ENCODE measurements around the gene ATF7IP2. TPM values are rescaled to one million over a fixed set of nuclear protein-coding genes. Genes with fewer than 3 reads are reported as not detected.
"Not testable (repeated sequence)": the region's sequence is repeated elsewhere in the genome, so short reads cannot be mapped to it uniquely, and the experiment has no call there.

ATF7IP2 gene
- total and polyA plus RNA-seq, 4 donors = 4.9 to 21.2 (median 12.5) TPM

DNA sequence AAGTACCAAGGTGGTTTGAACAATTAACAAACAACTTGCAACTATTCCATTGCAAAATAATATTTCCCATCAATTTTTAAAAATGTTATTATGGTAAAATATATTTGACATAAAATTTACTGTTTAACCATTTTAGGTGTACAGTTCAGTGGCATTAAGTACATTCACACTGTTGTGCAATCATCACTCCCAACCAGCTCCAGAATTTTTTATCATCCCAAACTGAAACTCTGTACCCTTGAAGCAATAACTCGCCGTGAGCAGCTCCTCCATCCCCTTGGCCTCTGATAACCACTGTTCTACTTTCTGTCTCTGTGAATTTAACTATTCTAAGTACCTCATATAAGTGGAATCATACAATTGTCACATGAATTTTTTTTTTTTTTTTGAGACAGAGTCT is 33.6 kb upstream of the ATF7IP2 start:
- DNase-seq (no peak), ATAC-seq (ENCODE audit: low FRiP score) (no peak)
- Histone ChIP-seq H3K4me1 (ENCODE audit: control insufficient read depth in 1 of 2, insufficient read depth in 2 of 2, low read length in 2 of 2) (no peaks in the 10 kb centered on the region), H3K27ac (ENCODE audit: low read depth in 1 of 2, low read length in 2 of 2) (no peak overlapping the region), H3K27me3 (ENCODE audit: control insufficient read depth in 1 of 2, insufficient read depth in 2 of 2, low read length in 1 of 2) (peaks cover 0 to 2% of the 10 kb centered on the region in 2 donors), H3K9me3 (ENCODE audit: control insufficient read depth, low read length) (peaks cover 2% of the 10 kb centered on the region), H3K4me3 (ENCODE audit: low read length in 2 of 2) (no peak overlapping the region), H3K36me3 (ENCODE audit: control insufficient read depth in 1 of 2, insufficient read depth in 2 of 2, low read length in 1 of 2) (no peaks in the 10 kb centered on the region)
- 80 to 83% methylated on average over 2 of the region's 2 CpGs for WGBS, 2 donors
- intact Hi-C loops (cut with DNase I) = no loop called here

GRCh38 chr16:10355589-10355988 is 30.3 kb upstream of the ATF7IP2 start:
- no peak for ATAC-seq (ENCODE audit: low FRiP score)
- 95 to 96% methylated on average over 23 of the region's 23 CpGs for WGBS, 2 donors
- no peaks in the 10 kb centered on the region for H3K36me3 ChIP-seq (ENCODE audit: control insufficient read depth in 1 of 2, insufficient read depth in 2 of 2, low read length in 1 of 2)
- H3K27ac ChIP-seq (ENCODE audit: low read depth in 1 of 2, low read length in 2 of 2) = no peak overlapping the region
- peaks cover 2% of the 10 kb centered on the region for H3K9me3 ChIP-seq (ENCODE audit: control insufficient read depth, low read length)
- no peak for DNase-seq
- intact Hi-C loops (cut with DNase I) = no loop called here
- no peaks in the 10 kb centered on the region for H3K4me1 ChIP-seq (ENCODE audit: control insufficient read depth in 1 of 2, insufficient read depth in 2 of 2, low read length in 2 of 2)
- H3K27me3 ChIP-seq (ENCODE audit: control insufficient read depth in 1 of 2, insufficient read depth in 2 of 2, low read length in 1 of 2) = peaks cover 0 to 2% of the 10 kb centered on the region in 2 donors
- H3K4me3 ChIP-seq (ENCODE audit: low read length in 2 of 2) = no peak overlapping the region

DNA sequence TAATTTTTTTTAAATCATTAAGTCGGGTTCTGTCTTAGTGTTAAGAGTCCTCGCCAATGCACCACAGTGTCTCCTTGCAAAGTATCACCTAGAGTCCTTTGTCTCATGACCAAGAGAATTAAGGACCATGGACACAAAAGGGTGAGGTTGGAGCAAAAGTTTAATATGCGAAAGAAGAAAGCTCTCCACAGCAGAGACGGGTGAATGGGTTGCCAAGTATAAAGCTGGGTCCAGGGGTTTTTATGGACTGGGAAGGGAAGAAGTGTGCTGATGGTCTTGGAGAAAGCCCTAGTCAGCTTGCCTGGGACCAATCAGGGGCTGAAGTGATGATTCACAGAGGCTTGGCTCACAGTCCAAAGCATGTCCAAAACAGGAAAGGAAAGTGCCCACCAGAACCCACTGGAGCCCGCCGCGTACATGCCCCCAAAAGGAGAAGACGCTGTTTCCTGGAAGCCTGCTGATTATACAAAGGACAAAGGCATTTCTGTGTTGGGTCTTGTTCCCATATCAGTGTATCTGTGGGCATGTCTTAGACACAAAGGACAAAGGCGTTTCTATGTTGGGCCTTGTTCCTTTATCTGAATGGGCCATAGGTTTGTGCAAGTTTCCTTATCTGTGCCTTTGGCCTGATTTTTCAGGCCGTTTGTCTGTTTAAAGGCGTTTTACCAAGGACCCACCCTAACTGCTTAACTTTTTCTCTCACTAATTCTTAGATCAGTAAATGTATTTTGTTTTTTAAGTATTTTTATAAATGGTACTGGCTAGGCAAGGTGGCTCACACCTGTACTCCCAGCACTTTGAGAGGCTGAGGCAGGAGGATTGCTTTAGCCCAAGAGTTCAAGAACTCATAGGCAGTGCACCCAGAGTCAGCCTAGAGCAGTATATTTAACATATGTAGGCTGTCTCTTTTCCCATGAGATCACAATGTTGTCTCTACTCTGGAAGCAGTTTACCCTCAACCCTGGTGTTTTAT is 28.7 kb upstream of the ATF7IP2 start:
- Histone ChIP-seq H3K9me3 (ENCODE audit: control insufficient read depth, low read length) (peaks cover 2% of the 10 kb centered on the region), H3K4me3 (ENCODE audit: low read length in 2 of 2) (no peak overlapping the region), H3K27me3 (ENCODE audit: control insufficient read depth in 1 of 2, insufficient read depth in 2 of 2, low read length in 1 of 2) (peaks cover 0 to 2% of the 10 kb centered on the region in 2 donors), H3K27ac (ENCODE audit: low read depth in 1 of 2, low read length in 2 of 2) (no peak overlapping the region), H3K4me1 (ENCODE audit: control insufficient read depth in 1 of 2, insufficient read depth in 2 of 2, low read length in 2 of 2) (no peaks in the 10 kb centered on the region), H3K36me3 (ENCODE audit: control insufficient read depth in 1 of 2, insufficient read depth in 2 of 2, low read length in 1 of 2) (no peaks in the 10 kb centered on the region)
- no peak for ATAC-seq (ENCODE audit: low FRiP score)
- intact Hi-C loops (cut with DNase I) = no loop called here
- DNase-seq = no peak
- 83 to 87% methylated on average over 11 of the region's 11 CpGs for WGBS, 2 donors

DNA sequence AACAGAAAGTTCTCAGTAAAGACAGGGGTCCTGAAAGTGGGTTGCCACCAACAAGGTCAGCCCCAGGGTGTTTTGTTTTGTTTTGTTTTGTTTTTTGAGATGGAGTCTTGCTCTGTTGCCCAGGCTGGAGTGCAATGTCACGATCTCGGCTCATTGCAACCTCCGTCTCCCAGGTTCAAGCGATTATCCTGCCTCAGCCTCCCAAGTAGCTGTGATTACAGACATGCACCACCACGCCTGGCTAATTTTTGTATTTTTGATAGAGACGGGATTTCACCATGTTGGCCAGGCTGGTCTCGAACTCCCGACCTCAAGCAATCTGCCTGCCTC is 24.1 kb upstream of the ATF7IP2 start:
- H3K4me3 ChIP-seq (ENCODE audit: low read length in 2 of 2); H3K27me3 ChIP-seq (ENCODE audit: control insufficient read depth in 1 of 2, insufficient read depth in 2 of 2, low read length in 1 of 2); H3K9me3 ChIP-seq (ENCODE audit: control insufficient read depth, low read length); H3K27ac ChIP-seq (ENCODE audit: low read depth in 1 of 2, low read length in 2 of 2); ATAC-seq (ENCODE audit: low FRiP score); intact Hi-C loops (cut with DNase I); DNase-seq; H3K4me1 ChIP-seq (ENCODE audit: control insufficient read depth in 1 of 2, insufficient read depth in 2 of 2, low read length in 2 of 2); H3K36me3 ChIP-seq (ENCODE audit: control insufficient read depth in 1 of 2, insufficient read depth in 2 of 2, low read length in 1 of 2): not testable (repeated sequence)
- 95 to 96% methylated on average over 8 of the region's 8 CpGs for WGBS, 2 donors

DNA sequence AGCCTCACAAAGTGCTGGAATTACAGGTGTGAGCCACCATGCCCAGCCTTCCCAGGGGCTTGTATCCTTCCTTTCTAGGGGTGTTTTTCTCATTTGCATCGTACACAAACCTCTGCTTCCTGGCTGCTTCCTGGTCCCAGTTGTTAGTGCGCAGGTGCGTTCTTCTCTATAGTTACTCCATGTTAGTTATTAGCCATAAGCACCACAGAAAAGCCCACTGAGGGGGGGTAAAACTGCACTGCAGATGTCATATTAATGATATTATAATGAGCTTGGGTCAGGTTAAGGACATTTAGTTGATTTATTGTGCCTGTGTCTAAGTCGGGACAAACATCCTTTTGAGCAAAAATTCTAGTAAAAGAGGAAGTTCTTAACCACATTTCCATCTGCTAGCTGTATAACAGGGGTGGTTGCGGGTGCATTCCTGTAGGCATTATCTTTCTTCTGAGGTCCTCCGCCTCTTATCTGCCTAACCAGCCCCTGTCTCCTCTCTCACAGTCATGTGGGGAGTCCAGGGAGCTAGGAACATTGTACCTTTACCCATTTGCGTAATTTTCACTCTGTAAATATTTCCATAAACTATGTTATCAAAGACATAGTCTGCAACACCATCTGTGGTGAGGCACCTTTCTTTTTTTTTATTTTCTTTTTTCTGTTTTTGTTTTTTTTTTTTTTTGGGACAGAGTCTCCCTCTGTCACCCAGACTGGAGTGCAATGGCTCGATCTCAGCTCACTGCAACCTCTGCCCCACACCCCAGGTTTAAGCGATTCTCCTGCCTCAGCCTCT is 23.6 kb upstream of the ATF7IP2 start:
- H3K27ac ChIP-seq (ENCODE audit: low read depth in 1 of 2, low read length in 2 of 2) = no peak overlapping the region
- H3K9me3 ChIP-seq (ENCODE audit: control insufficient read depth, low read length) = no peaks in the 10 kb centered on the region
- H3K27me3 ChIP-seq (ENCODE audit: control insufficient read depth in 1 of 2, insufficient read depth in 2 of 2, low read length in 1 of 2) = no peaks in the 10 kb centered on the region
- intact Hi-C loops (cut with DNase I) = no loop called here
- ATAC-seq (ENCODE audit: low FRiP score) (no peak), DNase-seq (no peak)
- H3K4me1 ChIP-seq (ENCODE audit: control insufficient read depth in 1 of 2, insufficient read depth in 2 of 2, low read length in 2 of 2) = no peaks in the 10 kb centered on the region
- H3K36me3 ChIP-seq (ENCODE audit: control insufficient read depth in 1 of 2, insufficient read depth in 2 of 2, low read length in 1 of 2) = no peaks in the 10 kb centered on the region
- no peak overlapping the region for H3K4me3 ChIP-seq (ENCODE audit: low read length in 2 of 2)
- WGBS, 2 donors = 73 to 77% methylated on average over 9 of the region's 9 CpGs

DNA sequence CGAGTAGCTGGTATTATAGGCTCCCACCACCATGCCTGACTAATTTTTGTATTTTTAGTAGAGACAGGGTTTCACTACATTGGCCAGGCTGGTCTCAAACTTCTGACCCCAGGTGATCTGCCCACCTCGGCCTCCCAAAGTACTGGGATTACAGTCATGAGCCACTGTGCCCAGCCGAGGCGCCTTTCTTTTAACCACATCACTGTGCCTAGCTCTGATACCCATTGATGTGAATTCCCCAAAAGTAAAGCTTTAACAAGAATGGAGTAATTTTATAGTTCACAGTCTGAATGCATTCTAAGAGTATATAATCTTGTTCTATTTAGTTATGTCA is 23.0 kb upstream of the ATF7IP2 start:
- DNase-seq; ATAC-seq (ENCODE audit: low FRiP score); H3K27me3 ChIP-seq (ENCODE audit: control insufficient read depth in 1 of 2, insufficient read depth in 2 of 2, low read length in 1 of 2); H3K36me3 ChIP-seq (ENCODE audit: control insufficient read depth in 1 of 2, insufficient read depth in 2 of 2, low read length in 1 of 2); H3K27ac ChIP-seq (ENCODE audit: low read depth in 1 of 2, low read length in 2 of 2); H3K4me3 ChIP-seq (ENCODE audit: low read length in 2 of 2); H3K4me1 ChIP-seq (ENCODE audit: control insufficient read depth in 1 of 2, insufficient read depth in 2 of 2, low read length in 2 of 2); intact Hi-C loops (cut with DNase I); H3K9me3 ChIP-seq (ENCODE audit: control insufficient read depth, low read length): not testable (repeated sequence)
- 85 to 89% methylated on average over 4 of the region's 4 CpGs for WGBS, 2 donors

DNA sequence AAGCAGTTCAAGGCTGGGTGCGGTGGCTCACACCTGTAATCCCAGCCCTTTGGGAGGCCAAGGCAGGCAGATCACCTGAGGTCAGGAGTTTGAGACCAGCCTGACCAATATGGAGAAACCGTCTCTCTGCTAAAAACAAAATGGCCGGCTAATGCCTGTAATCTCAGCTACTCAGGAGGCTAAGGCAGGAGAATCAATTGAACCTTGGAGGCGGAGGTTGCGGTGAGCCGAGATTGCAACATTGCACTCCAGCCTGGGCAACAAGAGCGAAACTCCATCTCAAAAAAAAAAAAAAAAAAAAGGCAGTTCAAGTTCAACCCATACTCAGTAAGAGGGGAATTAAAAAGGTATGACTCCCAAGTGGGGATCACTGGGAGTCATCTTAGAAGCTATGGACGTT is 19.2 kb upstream of the ATF7IP2 start:
- H3K27me3 ChIP-seq (ENCODE audit: control insufficient read depth in 1 of 2, insufficient read depth in 2 of 2, low read length in 1 of 2); DNase-seq; H3K9me3 ChIP-seq (ENCODE audit: control insufficient read depth, low read length); intact Hi-C loops (cut with DNase I); ATAC-seq (ENCODE audit: low FRiP score); H3K36me3 ChIP-seq (ENCODE audit: control insufficient read depth in 1 of 2, insufficient read depth in 2 of 2, low read length in 1 of 2); H3K4me1 ChIP-seq (ENCODE audit: control insufficient read depth in 1 of 2, insufficient read depth in 2 of 2, low read length in 2 of 2); H3K4me3 ChIP-seq (ENCODE audit: low read length in 2 of 2); H3K27ac ChIP-seq (ENCODE audit: low read depth in 1 of 2, low read length in 2 of 2): not testable (repeated sequence)
- WGBS, 2 donors = 90 to 93% methylated on average over 8 of the region's 8 CpGs

- H3K9me3 ChIP-seq (ENCODE audit: control insufficient read depth, low read length) = peaks cover 4% of the 10 kb centered on the region
- DNase-seq (no peak), ATAC-seq (ENCODE audit: low FRiP score) (no peak)
- no peak overlapping the region for H3K4me3 ChIP-seq (ENCODE audit: low read length in 2 of 2)
- WGBS, 2 donors = 80% methylated on average over 5 of the region's 5 CpGs
- no peaks in the 10 kb centered on the region for H3K36me3 ChIP-seq (ENCODE audit: control insufficient read depth in 1 of 2, insufficient read depth in 2 of 2, low read length in 1 of 2)
- no peaks in the 10 kb centered on the region for H3K27me3 ChIP-seq (ENCODE audit: control insufficient read depth in 1 of 2, insufficient read depth in 2 of 2, low read length in 1 of 2)
- H3K27ac ChIP-seq (ENCODE audit: low read depth in 1 of 2, low read length in 2 of 2) = no peak overlapping the region
- intact Hi-C loops (cut with DNase I) = no loop called here
- no peaks in the 10 kb centered on the region for H3K4me1 ChIP-seq (ENCODE audit: control insufficient read depth in 1 of 2, insufficient read depth in 2 of 2, low read length in 2 of 2)
Observed at GRCh38 chr16:10367616-10368188, 18.2 kb upstream of the ATF7IP2 start.

All from aorta (tissue), 5 donors.